ENCODE results near the gene NAB2.

DNA sequence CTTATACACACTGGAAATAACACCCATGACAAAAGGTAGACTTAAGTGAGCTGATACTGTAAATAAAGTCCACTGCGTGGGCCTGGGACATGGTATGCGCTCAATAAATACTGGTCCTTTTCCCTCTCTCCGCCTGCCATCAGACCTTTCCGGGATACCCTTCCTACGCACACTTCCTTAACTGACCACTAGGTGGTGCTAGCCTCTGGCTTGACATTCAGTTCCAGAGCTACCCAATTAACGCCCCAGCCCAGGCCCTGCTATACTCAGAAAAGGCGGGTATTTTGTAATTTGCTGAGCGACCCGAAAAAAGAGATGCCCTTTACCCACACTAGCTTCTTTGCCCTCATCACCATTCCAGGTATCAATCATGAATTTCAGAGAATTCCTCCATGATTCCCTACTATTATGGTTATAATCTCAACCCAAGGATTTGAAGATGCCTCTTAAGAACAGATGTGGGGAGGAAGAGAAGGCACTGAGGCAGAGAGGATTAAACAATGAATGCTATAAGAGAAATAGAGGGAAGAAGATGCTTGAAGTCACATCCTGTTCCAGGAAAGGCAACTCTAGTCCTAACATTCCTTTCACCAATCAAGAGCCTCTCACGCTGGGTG is 35.5 kb downstream of the NAB2 start:
- TF ChIP-seq EZH2 (IDR thresholded peaks at IDR 0.05; ENCODE audit: borderline replicate concordance, low read depth, low read length, severe bottlenecking) (no peak), GATA2 (IDR thresholded peaks at IDR 0.05; ENCODE audit: insufficient read depth, insufficient read length, low read depth, low read length) (no peak)

Data from endothelial cell of umbilical vein (primary cell).